Amygdala (tissue), 56 donors: ENCODE measurements around the gene STT3B.
"Not testable (repeated sequence)": the region's sequence is repeated elsewhere in the genome, so short reads cannot be mapped to it uniquely, and the experiment has no call there.

ENCODE experiments used
- DNase-seq, 56 donors: peaks; one replicate each; lab custom pipeline; 2025; lab: John Stamatoyannopoulos, UW

The STT3B gene

DNA sequence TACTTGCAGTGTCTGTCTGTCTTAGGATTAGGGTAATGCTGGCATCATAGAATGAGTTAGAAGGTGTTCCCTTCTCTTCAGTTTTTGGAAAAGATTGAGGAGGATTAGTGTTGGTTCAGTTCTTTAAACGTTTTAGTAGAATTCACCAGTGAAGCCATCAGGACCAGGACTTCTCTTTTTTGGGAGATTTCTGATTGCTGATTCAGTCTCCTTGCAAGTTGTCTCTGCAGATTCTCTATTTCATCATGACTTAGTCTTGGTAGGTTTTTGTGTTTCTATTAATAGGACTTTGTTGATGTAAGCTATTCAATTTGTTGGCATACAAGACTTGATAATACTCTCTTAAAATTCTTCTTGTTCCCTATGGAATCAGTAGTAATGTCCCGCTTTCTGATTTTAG is 48.9 kb downstream of the STT3B start:
- DNase-seq = no peak

- no peak for DNase-seq
These were observed 56.5 kb downstream of the STT3B start for GRCh38 chr3:31589228-31589627.

DNA sequence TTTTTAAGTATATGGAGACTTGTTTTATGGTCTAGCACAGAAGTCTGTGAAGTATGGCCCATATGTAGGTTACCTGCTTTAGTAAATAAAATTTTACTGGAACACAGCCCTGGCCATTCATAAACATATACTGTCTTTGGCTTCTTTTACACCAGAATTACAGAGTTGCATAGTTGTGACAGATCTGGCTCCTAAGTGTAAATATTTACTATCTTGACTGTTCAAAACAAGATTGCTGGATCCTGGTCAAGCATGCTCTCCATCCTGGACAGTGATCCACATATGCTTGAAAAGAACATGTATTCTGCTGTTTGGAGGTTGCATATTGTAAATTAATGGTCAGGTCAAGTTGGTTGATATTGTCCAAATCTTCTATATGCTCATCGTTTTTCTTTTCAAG is 57.9 kb downstream of the STT3B start:
- no peak for DNase-seq

- DNase-seq = no peak
These were observed 60.0 kb downstream of the STT3B start for GRCh38 chr3:31592764-31593163.

DNA sequence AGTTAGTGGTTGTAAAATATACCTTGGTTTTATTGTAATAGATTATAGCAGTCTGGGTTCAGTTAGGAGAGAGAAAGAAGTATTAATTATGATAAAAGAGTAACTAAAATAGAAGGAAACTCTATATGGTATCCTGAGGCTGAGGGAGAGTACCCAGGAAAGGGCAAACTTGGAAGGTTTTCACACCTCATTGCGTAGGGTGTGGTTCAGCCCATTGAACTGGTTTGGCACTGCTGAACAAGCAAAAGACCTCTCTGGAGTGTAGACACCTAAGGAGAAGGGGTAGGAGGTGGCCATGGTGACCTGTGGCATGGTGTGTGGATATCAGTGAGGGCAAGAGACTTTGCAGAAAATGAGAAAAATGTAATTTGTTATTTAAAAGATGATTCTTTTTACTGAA is 63.5 kb downstream of the STT3B start:
- no peak for DNase-seq

- no peak for DNase-seq
These were observed 67.7 kb downstream of the STT3B start for GRCh38 chr3:31600431-31600830.

GRCh38 chr3:31605333-31605732 is 72.6 kb downstream of the STT3B start:
- DNase-seq = not testable (repeated sequence)

- no peak for DNase-seq
These were observed 73.7 kb downstream of the STT3B start for GRCh38 chr3:31606453-31606852.

DNA sequence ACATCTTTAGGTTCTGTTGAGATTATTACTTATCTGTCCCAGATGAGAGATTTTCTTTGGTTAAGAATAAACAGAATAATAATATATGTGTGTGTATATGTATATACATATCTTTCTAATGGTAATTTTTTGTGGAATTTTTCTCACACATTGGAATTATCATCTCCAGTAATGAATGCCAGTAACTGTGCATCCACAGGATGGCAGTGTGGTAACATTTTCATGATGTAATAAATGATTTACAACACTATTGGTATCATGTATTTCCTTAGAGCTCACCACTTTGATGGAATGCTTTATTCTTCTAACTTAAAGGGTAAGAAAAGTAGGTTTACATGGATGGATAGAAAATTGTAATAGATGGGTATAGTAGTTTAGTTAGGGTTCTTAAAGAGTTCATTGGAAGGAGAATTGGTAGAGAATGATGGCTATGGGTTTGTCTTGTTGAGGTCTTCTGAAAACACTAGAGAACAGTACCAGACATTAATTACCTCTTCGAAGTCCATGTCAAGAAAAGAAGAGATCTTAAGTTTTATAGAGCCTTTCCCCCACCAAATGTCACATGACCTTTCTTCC is 78.1 kb downstream of the STT3B start:
- DNase-seq = no peak

- DNase-seq = no peak
These were observed 80.5 kb downstream of the STT3B start for GRCh38 chr3:31613177-31613576.

- DNase-seq = no peak
These were observed 80.9 kb downstream of the STT3B start for GRCh38 chr3:31613654-31614053.

DNA sequence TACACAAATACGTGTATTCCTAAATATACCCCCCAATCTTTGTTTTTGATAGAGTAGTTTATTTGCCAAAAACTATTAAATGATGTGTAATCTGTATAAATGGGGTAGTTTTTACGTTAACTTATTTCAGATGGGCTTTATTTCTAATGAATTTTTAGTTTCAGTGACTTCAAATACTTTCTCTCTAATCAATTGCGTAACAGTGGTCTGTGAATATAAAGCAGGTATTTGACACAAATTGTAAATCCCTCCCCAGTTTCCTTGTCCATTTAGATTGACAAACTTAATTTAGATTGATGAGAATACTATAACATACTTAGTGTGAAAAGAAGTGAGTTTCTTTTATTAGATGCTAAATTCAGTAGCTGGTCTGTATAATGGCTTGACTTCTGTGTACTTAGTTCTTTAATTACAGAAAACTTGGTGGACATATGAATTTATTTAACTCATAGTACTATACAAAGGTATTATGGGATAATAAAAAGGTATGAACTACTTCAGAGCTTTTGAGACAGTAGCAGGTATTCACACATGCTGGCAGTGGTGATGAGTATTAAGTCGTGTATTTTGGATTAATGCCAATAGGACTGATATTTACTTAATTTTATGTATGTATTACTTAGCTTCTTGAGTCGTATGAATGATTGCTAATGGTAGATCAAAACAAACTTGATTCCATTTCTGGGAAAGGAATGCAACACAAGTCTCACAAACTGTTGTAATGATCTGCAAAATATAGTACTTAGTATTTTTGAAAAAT is 81.6 kb downstream of the STT3B start:
- DNase-seq = no peak

DNA sequence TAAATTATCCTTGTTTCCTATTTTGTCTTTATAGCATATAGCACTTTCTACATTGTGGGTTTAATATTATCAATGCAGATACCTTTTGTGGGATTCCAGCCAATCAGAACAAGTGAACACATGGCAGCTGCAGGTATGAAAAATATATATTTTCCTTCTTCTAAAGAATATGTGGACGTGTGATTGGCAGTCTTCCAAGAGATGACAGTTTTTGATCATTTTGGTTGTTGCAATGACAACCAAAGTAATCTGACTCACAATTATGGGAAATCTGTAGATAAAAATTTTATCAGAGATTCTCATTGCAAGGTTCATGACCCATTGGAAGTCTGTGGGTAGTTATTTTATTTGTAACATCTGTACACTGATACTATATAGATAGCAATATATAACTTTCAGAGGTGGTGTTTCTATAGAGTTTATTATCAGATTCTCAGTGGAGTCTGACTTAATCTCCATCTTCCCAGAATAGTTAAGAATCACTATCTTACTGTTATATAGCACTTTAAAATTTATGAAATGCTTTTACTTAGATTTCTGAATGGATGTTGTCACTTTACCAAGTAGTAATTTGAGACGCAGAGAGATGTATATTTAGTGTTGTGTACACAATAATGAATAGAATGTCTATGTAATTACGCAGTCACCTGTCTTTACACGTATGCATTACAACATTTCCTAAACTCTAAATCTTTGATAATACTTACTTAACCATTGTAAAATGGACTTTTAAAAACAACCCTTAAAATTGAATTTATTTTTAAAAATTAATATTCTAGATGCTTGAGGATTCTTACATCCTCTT is 82.5 kb downstream of the STT3B start:
- no peak for DNase-seq

- DNase-seq = no peak
These were observed 84.0 kb downstream of the STT3B start for GRCh38 chr3:31616711-31617110.

DNA sequence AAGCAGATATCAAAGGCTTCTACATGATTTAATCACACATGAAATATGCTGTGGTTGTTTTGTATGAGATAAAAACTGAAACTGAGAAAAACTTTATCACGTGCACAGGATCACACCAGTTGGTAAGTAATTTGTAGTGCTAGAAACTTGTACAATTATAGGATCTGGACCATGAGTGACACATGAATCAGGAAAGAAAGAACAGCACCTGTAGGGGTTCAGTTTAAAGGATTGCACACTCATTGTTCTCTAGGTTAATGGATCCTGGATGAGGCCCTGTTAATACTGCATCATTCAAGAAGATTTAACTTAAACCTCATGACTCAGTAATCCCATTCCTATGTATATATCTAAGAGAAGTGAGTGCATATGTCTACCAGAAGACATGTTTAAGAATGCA is 87.9 kb downstream of the STT3B start:
- no peak for DNase-seq

GRCh38 chr3:31621314-31621713 is 88.6 kb downstream of the STT3B start:
- DNase-seq = no peak

DNA sequence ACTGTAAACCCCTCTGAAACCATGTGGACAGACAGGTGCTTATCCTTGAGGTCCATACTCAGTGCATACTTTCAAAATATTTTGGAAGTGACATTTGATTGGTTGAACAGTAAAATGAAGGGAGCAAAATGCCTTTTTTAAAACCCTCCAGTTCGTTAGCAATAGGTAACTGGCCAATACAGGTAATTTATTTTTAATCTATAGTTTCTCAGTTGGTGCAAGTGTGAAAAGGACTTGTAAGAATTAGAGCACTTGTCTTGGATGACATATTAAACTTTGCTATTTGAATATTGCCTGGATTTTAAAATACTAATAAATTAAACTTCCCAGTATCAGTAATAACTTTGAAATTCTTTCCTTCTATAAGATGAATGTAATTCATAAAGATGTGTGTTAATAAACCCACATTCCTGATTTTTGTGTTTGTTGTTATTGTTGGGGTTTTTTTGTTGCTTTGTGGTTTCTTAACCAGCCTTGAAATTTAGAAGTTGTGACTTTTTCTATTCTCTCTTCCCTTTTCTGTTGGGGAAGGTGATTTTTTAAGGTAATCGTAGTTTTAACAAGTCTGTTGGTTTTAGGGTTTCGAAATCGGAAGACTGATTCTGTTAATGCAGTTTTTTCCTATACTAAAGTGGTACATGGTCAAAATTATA is 90.0 kb downstream of the STT3B start:
- DNase-seq = no peak

- DNase-seq = no peak
These were observed 91.5 kb downstream of the STT3B start for GRCh38 chr3:31624083-31624709.

GRCh38 chr3:31625358-31625757 is 92.6 kb downstream of the STT3B start:
- DNase-seq = no peak

- DNase-seq = no peak
These were observed 96.3 kb downstream of the STT3B start for GRCh38 chr3:31629054-31629453.

DNA sequence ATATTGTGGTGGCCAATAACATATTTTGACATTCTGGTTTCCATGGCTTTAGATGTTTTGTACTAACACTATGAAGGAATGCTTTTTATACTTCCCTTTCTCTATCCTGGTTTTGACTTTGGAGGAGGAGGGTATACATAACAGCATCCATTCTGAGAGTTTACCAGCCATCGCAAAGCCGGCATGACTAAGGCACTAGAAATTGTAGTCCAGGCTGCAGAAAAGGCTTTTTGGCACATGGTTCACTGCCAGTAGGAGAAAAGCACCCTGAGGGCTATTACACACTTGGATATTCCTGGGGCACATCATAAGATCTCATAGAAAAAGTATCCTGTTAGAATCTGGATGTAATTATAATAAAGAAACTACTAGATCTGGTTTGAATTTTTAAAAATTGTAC is 101.8 kb downstream of the STT3B start:
- DNase-seq = no peak
